HCT116 (cell line): ENCODE measurements around the gene LRRC8B. TPM values are rescaled to one million over a fixed set of nuclear protein-coding genes. Genes with fewer than 3 reads are reported as not detected.

Experiments used
- ATAC-seq: fragments of 200-7000 bp; cut with Tn5 transposase; 2 replicates; pipeline ENCODE4 v1.9.1; 2020; ENCODE audit warnings: mild to moderate bottlenecking, moderate library complexity
- BruUV-seq: library from RNA; stranded (reverse); fragments of 400-500 nt; replicated peaks from 2 replicates; lab custom pipeline; 2021; lab: Mats Ljungman, UMichigan
- CTCF ChIA-PET: fragments of 300-600 bp; sonication (Branson Sonifier 250); formaldehyde crosslinking; loops from one replicate; lab custom pipeline; 2021; ENCODE audit warnings: antibody characterized with exemption; lab: Charles Lee
- POLR2A ChIA-PET: fragments of 300-600, 350-600 bp; sonication (Branson Sonifier 250); formaldehyde crosslinking; loops from one replicate; lab custom pipeline; 2021; ENCODE audit warnings: antibody characterized with exemption; lab: Charles Lee
- RAD21 ChIA-PET, 2 experiments: fragments of 300-600 bp; sonication (Branson Sonifier 250); formaldehyde crosslinking; loops; one replicate each; lab custom pipeline; 2023; ENCODE audit warnings: low total read pairs in 2 of 2; ENCODE audit not compliant: uncharacterized antibody in 2 of 2, unreplicated experiment in 2 of 2, low non-redundant PET in 1 of 2; lab: Charles Lee
- DNase-seq: peaks from one replicate; pipeline ENCODE4 v3.0.0-alpha.2; 2010; ENCODE audit warnings: low read depth, low spot score
- H2AFZ ChIP-seq: fragments of 200-600 bp; shearing (Covaris generic), sonication (generic); 2 replicates; pipeline ENCODE4 v1.6.1; 2017; ENCODE audit warnings: low read depth, mixed run types, mixed read lengths, antibody characterized with exemption, low read length; ENCODE audit not compliant: poor library complexity, severe bottlenecking
- H3K27ac ChIP-seq: 2 replicates; pipeline ENCODE4 v1.5.1; 2012; ENCODE audit warnings: low read depth, low read length
- H3K27me3 ChIP-seq: fragments of 200-600 bp; sonication (generic); 2 replicates; pipeline ENCODE4 v1.6.1; 2016; ENCODE audit warnings: mixed run types, low read length, mixed read lengths; ENCODE audit not compliant: insufficient read depth
- H3K36me3 ChIP-seq, 2 experiments: fragments of 200-500 bp in 1 of 2; fragments of 200-600 bp in 1 of 2; sonication (Bioruptor generic) in 1 of 2; sonication (generic) in 1 of 2; 2 replicates each; pipeline versions ENCODE4 v1.5.1 to v1.6.1; 2014 to 2016; ENCODE audit warnings: low read length in 2 of 2, inconsistent platforms in 1 of 2, mixed read lengths in 1 of 2, mixed run types in 1 of 2; ENCODE audit not compliant: insufficient read depth in 2 of 2, control insufficient read depth in 1 of 2
- H3K4me1 ChIP-seq, 2 experiments: fragments of 200-600 bp in 1 of 2; sonication (generic) in 1 of 2; 2 replicates each; pipeline versions ENCODE4 v1.5.1 to v1.6.1; 2012 to 2017; ENCODE audit warnings: low read length in 2 of 2, inconsistent platforms in 1 of 2, mild to moderate bottlenecking in 1 of 2, mixed read lengths in 1 of 2, mixed run types in 1 of 2, moderate library complexity in 1 of 2; ENCODE audit not compliant: insufficient read depth in 2 of 2, control insufficient read depth in 1 of 2
- H3K4me2 ChIP-seq: fragments of 200-600 bp; sonication (generic); 2 replicates; pipeline ENCODE4 v1.6.1; 2017; ENCODE audit warnings: mixed run types, low read length, mixed read lengths
- H3K4me3 ChIP-seq, 2 experiments: fragments of 200-600 bp in 1 of 2; sonication (generic) in 1 of 2; replicated peaks in 1 of 2; 2 replicates each; pipeline ENCODE4 v1.5.1; 2011 to 2016; ENCODE audit warnings: low read length in 2 of 2, control low read depth in 1 of 2, low read depth in 1 of 2, mild to moderate bottlenecking in 1 of 2, mixed read lengths in 1 of 2, mixed run types in 1 of 2
- H3K79me2 ChIP-seq: fragments of 200-600 bp; sonication (generic); 2 replicates; pipeline ENCODE4 v1.6.1; 2017; ENCODE audit warnings: mild to moderate bottlenecking, mixed run types, low read length, moderate library complexity, mixed read lengths; ENCODE audit not compliant: insufficient read depth
- H3K9ac ChIP-seq: fragments of 200-600 bp; sonication (generic); 2 replicates; pipeline ENCODE4 v1.6.1; 2016; ENCODE audit warnings: low read length, mixed read lengths
- H3K9me2 ChIP-seq: fragments of 200-600 bp; sonication (generic), shearing (Covaris generic); 2 replicates; pipeline ENCODE4 v1.6.1; 2017; ENCODE audit warnings: mixed run types, mild to moderate bottlenecking, moderate library complexity; ENCODE audit not compliant: insufficient read depth
- H3K9me3 ChIP-seq, 2 experiments: fragments of 200-500 bp in 1 of 2; fragments of 200-600 bp in 1 of 2; sonication (Bioruptor generic) in 1 of 2; sonication (generic) in 1 of 2; 2 replicates each; pipeline ENCODE4 v1.6.1; 2014 to 2017; ENCODE audit warnings: low read length in 2 of 2, mixed read lengths in 2 of 2, inconsistent platforms in 1 of 2, low read depth in 1 of 2, mild to moderate bottlenecking in 1 of 2, mixed run types in 1 of 2, moderate library complexity in 1 of 2; ENCODE audit not compliant: control insufficient read depth in 1 of 2, insufficient read depth in 1 of 2
- H4K20me1 ChIP-seq: fragments of 200-600 bp; sonication (generic), shearing (Covaris generic); 2 replicates; pipeline ENCODE4 v1.6.1; 2017; ENCODE audit warnings: mixed run types, mild to moderate bottlenecking, moderate library complexity; ENCODE audit not compliant: insufficient read depth
- ATF3 ChIP-seq: IDR thresholded peaks from 2 replicates; pipeline ENCODE4 v1.6.1; 2012
- CBX3 ChIP-seq: IDR thresholded peaks from 2 replicates; pipeline ENCODE4 v1.6.1; 2012; ENCODE audit warnings: low read depth
- CEBPB ChIP-seq: IDR thresholded peaks from 2 replicates; pipeline ENCODE4 v1.6.1; 2012; ENCODE audit warnings: low read depth
- POLR2A ChIP-seq: IDR thresholded peaks from 2 replicates; pipeline ENCODE4 v1.7.0; 2011; ENCODE audit warnings: borderline replicate concordance; ENCODE audit not compliant: insufficient read depth, insufficient read length; ENCODE audit errors: extremely low read depth
- POLR2AphosphoS5 ChIP-seq: IDR thresholded peaks from 2 replicates; pipeline ENCODE4 v1.6.1; 2011; ENCODE audit warnings: mild to moderate bottlenecking, low read depth, low read length, moderate library complexity
- RAD21 ChIP-seq: IDR thresholded peaks from 2 replicates; pipeline ENCODE4 v1.6.1; 2012; ENCODE audit warnings: low read depth, mild to moderate bottlenecking
- REST ChIP-seq: IDR thresholded peaks from 2 replicates; pipeline ENCODE4 v1.6.1; 2012; ENCODE audit warnings: low read depth
- SIN3A ChIP-seq: IDR thresholded peaks from 2 replicates; pipeline ENCODE4 v1.6.1; 2012; ENCODE audit warnings: low read depth
- ZBTB33 ChIP-seq: IDR thresholded peaks from 2 replicates; pipeline ENCODE4 v1.6.1; 2011; ENCODE audit warnings: mild to moderate bottlenecking, low read length, moderate library complexity; ENCODE audit not compliant: insufficient replicate concordance; ENCODE audit errors: extremely low read depth
- ZNF274 ChIP-seq: fragments of 200-500 bp; sonication (Bioruptor generic); IDR thresholded peaks from 2 replicates; pipeline ENCODE4 v1.6.1; 2014; ENCODE audit warnings: mild to moderate bottlenecking, low read depth, low read length, inconsistent platforms
- intact Hi-C: fragments of 100-400 bp; cut with micrococcal nuclease; formaldehyde crosslinking; loops from 2 replicates; pipeline ENCODE4 v1.10.0; 2022
- total RNA-seq: library from RNA; stranded (reverse); gene quantifications from one replicate; pipeline ENCODE4 v1.2.1, GENCODE V29; 2021; ENCODE audit not compliant: unreplicated experiment

Gene LRRC8B
- total RNA-seq, 1 experiment from 2014 or later = 17.9 TPM

- Histone ChIP-seq H4K20me1 (no peaks in the 10 kb centered on the region), H3K27me3 (no peaks in the 10 kb centered on the region), H3K4me1 (no peaks in the 10 kb centered on the region), H3K9me2 (no peaks in the 10 kb centered on the region), H3K36me3 (no peaks in the 10 kb centered on the region), H3K79me2 (no peaks in the 10 kb centered on the region), H3K4me3 (no peak overlapping the region), H3K27ac (no peak overlapping the region), H2AFZ (no peak overlapping the region), H3K9ac (no peak overlapping the region), H3K4me2 (no peak overlapping the region), H3K9me3 (no peaks in the 10 kb centered on the region)
- ATAC-seq = no peak
- ChIA-PET CTCF (no interaction called here), POLR2A (no interaction called here), RAD21 (no interaction called here)
- no TSS peak for BruUV-seq
- no peak for TF ChIP-seq POLR2A
- no peak for TF ChIP-seq ATF3
- no peak for TF ChIP-seq POLR2AphosphoS5
- no peak for TF ChIP-seq REST
- TF ChIP-seq ZNF274 = no peak
- no peak for TF ChIP-seq RAD21
- no peak for TF ChIP-seq SIN3A
- no peak for TF ChIP-seq CEBPB
- TF ChIP-seq ZBTB33 = no peak
- TF ChIP-seq CBX3 = no peak
- DNase-seq = no peak
- intact Hi-C loops = no loop called here
Observed at GRCh38 chr1:89490389-89490788, 34.2 kb upstream of the LRRC8B start.
